Nephron progenitor cell (in vitro differentiated cells): Measurements from ENCODE around the gene CABLES1.

Source experiments
- DNase-seq: peaks from one replicate; pipeline ENCODE4 v3.0.0; 2021
- H3K27ac Mint-ChIP-seq: 2 replicates; pipeline ENCODE4 v1.8.0; 2021; ENCODE audit warnings: mild to moderate bottlenecking, moderate library complexity, mixed read lengths
- H3K27me3 Mint-ChIP-seq: 2 replicates; pipeline ENCODE4 v1.8.0; 2021; ENCODE audit warnings: mild to moderate bottlenecking, low read depth, mixed read lengths; ENCODE audit not compliant: poor library complexity
- H3K36me3 Mint-ChIP-seq: 2 replicates; pipeline ENCODE4 v1.8.0; 2021; ENCODE audit warnings: low read depth, mixed read lengths
- H3K4me1 Mint-ChIP-seq: 2 replicates; pipeline ENCODE4 v1.8.0; 2021; ENCODE audit warnings: mixed read lengths
- H3K4me3 Mint-ChIP-seq: 2 replicates; pipeline ENCODE4 v1.8.0; 2021; ENCODE audit warnings: mild to moderate bottlenecking, moderate library complexity, mixed read lengths
- H3K9me3 Mint-ChIP-seq: 2 replicates; pipeline ENCODE4 v1.8.0; 2021; ENCODE audit warnings: mild to moderate bottlenecking, moderate library complexity, mixed read lengths
- TF ChIP-seq, protein P1 (sequence below): fragments of 200-600 bp; sonication (generic); IDR thresholded peaks from 2 replicates; pipeline ENCODE4 v1.5.0; 2021; ENCODE audit warnings: antibody characterized with exemption

CABLES1 gene

DNA sequence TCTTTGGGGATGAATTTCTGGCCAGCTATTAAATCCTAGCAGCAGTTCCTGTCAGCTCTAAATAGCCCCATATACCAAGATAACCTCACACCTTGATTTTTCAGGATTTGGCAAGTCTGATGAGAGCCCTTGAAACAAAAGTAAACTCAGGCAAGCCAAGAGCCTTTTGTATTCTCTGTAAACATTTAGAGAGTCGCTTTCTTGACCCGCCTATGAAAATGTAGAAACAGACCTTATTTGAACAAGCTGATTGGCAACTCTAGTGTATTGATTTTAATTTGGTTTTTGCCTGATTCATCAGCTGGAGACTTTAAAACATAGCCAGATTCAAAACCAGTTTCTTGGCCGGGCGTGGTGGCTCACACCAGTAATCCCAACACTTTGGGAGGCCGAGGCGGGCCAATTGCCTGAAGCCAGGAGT lies 43.4 kb downstream of the CABLES1 start:
- H3K27ac Mint-ChIP-seq = peak overlapping the region; percentile 45
- H3K36me3 Mint-ChIP-seq = peaks cover 15% of the 10 kb centered on the region
- H3K9me3 Mint-ChIP-seq = no peaks in the 10 kb centered on the region

GRCh38 chr18:23179416-23179815 lies 44.1 kb downstream of the CABLES1 start:
- Mint-ChIP-seq H3K27me3 (peaks cover 4% of the 10 kb centered on the region), H3K9me3 (no peaks in the 10 kb centered on the region), H3K4me3 (no peak overlapping the region), H3K27ac (peak overlapping the region; percentile 88), H3K36me3 (peaks cover 11% of the 10 kb centered on the region), H3K4me1 (peaks cover 68% of the 10 kb centered on the region)
- DNase-seq = no peak
- TF ChIP-seq, protein P1, sequence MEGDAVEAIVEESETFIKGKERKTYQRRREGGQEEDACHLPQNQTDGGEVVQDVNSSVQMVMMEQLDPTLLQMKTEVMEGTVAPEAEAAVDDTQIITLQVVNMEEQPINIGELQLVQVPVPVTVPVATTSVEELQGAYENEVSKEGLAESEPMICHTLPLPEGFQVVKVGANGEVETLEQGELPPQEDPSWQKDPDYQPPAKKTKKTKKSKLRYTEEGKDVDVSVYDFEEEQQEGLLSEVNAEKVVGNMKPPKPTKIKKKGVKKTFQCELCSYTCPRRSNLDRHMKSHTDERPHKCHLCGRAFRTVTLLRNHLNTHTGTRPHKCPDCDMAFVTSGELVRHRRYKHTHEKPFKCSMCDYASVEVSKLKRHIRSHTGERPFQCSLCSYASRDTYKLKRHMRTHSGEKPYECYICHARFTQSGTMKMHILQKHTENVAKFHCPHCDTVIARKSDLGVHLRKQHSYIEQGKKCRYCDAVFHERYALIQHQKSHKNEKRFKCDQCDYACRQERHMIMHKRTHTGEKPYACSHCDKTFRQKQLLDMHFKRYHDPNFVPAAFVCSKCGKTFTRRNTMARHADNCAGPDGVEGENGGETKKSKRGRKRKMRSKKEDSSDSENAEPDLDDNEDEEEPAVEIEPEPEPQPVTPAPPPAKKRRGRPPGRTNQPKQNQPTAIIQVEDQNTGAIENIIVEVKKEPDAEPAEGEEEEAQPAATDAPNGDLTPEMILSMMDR = no peak

More for the DNA sequence above, 43.4 kb downstream of the CABLES1 start:
- Mint-ChIP-seq H3K27me3 (peaks cover 4% of the 10 kb centered on the region), H3K4me1 (peaks cover 62% of the 10 kb centered on the region), H3K4me3 (no peak overlapping the region)
- no peak for DNase-seq
- TF ChIP-seq, protein P1 = no peak

DNA sequence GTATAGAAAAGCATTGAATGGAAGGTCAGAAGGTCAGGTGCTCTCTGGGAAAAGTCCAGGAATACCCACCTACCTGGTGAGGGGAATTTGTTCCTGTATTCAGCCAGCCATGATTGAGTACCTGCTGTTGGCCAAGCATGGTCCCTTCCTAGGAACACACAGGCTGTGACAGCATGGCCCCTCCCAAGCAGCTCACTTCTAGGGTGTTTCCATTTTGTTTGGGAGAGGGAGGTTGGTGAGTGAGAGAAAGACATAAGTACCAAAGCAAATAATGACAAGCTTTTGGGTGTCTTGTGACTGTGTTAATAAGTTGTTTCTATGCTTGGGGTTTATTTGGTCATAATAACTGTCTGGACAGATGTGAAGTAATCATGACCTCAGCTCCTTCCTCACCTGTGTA lies 46.3 kb downstream of the CABLES1 start:
- no peak overlapping the region for H3K27ac Mint-ChIP-seq
- TF ChIP-seq, protein P1 = no peak
- peaks cover 3% of the 10 kb centered on the region for H3K27me3 Mint-ChIP-seq
- peaks cover 72% of the 10 kb centered on the region for H3K4me1 Mint-ChIP-seq
- no peak for DNase-seq
- H3K36me3 Mint-ChIP-seq = peaks cover 11% of the 10 kb centered on the region
- H3K9me3 Mint-ChIP-seq = no peaks in the 10 kb centered on the region
- no peak overlapping the region for H3K4me3 Mint-ChIP-seq

- Mint-ChIP-seq H3K27ac (no peak overlapping the region), H3K9me3 (no peaks in the 10 kb centered on the region), H3K4me3 (no peak overlapping the region), H3K27me3 (peaks cover 3% of the 10 kb centered on the region), H3K4me1 (peaks cover 68% of the 10 kb centered on the region), H3K36me3 (peaks cover 9% of the 10 kb centered on the region)
- TF ChIP-seq, protein P1 = no peak
- DNase-seq = no peak
These were observed 47.3 kb downstream of the CABLES1 start for GRCh38 chr18:23182606-23183005.

DNA sequence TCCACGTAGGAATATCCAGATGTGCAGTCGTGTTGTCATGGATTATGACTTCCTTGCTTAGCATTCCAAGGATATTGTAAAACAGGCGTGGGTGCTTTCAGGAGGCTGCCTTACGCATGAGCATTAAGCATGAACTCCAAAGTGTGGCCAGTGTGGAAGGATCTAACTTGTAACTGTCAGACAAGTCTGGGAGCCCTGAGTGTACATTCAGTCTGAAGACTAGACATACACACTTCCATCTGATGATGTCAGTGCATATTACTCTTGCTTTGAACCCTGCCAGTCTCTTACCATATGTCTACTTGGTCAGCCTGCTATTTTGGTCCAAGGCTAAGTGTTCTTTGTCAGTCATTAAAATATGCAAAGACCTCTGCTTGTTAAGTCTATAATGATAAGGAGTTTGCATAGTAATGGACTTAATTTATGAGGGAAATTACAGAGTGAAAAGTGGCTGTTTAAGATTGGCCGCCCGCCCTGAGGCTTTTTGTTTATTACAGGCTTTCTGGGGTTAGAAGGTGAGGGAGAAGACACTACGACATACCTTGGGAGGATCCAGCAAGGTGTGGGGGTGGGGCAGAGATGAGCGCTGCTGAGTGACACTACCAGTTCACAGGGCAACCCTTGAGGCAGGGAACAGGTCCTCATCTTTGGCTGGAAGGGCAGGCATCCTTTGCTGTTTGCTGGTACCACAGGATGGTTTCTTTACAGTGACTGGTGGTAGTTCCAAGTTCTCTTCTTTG lies 48.3 kb downstream of the CABLES1 start:
- Mint-ChIP-seq H3K36me3 (no peaks in the 10 kb centered on the region), H3K9me3 (no peaks in the 10 kb centered on the region), H3K4me3 (no peak overlapping the region), H3K27ac (peak overlapping the region; percentile 86), H3K27me3 (peaks cover 3% of the 10 kb centered on the region), H3K4me1 (peaks cover 67% of the 10 kb centered on the region)
- no peak for DNase-seq
- TF ChIP-seq, protein P1 = no peak

DNA sequence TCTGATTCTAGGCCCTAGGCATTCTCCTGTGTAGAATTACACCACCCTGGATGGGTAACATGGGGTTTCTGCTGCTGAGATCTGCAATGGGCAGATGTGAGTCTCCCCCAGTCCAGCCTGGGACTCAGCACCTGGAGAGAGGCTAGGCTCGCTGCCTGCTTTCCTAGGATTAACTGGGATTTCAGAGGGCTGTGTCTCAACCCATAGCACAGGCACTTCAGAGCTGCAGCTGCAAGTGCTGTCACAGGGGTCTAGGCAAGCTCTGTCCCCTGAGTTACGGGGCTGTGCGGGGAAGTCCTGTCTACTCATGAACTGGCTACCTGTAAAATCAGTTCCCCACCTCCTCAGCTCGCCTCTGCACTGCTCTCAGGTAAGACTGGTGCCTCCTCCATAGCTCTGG lies 51.5 kb downstream of the CABLES1 start:
- Mint-ChIP-seq H3K4me3 (no peak overlapping the region), H3K36me3 (peaks cover 12% of the 10 kb centered on the region), H3K4me1 (peaks cover 73% of the 10 kb centered on the region), H3K27me3 (peaks cover 3% of the 10 kb centered on the region), H3K27ac (peak overlapping the region; percentile 8), H3K9me3 (no peaks in the 10 kb centered on the region)
- TF ChIP-seq, protein P1 = no peak
- no peak for DNase-seq
